Activated effector memory CD4-positive, alpha-beta T cell treated with Interleukin-2 at 50 U/mL for 16 hours (primary cell): ENCODE results near the gene ZNRF4.
"Not testable (repeated sequence)": the region's sequence is repeated elsewhere in the genome, so short reads cannot be mapped to it uniquely, and the experiment has no call there.

ENCODE experiments used
- DNase-seq: peaks from one replicate; pipeline ENCODE4 v3.0.0-alpha.2; 2020

Gene ZNRF4

GRCh38 chr19:5477451-5478215, 22.4 kb downstream of the ZNRF4 start:
- no peak for DNase-seq

- DNase-seq: no peak
Observed at GRCh38 chr19:5478241-5478924, 23.2 kb downstream of the ZNRF4 start.

GRCh38 chr19:5478925-5479588, 23.8 kb downstream of the ZNRF4 start:
- no peak for DNase-seq

- DNase-seq: no peak
Observed at GRCh38 chr19:5479958-5480357, 24.7 kb downstream of the ZNRF4 start.

GRCh38 chr19:5480427-5480836, 25.2 kb downstream of the ZNRF4 start:
- no peak for DNase-seq

DNA sequence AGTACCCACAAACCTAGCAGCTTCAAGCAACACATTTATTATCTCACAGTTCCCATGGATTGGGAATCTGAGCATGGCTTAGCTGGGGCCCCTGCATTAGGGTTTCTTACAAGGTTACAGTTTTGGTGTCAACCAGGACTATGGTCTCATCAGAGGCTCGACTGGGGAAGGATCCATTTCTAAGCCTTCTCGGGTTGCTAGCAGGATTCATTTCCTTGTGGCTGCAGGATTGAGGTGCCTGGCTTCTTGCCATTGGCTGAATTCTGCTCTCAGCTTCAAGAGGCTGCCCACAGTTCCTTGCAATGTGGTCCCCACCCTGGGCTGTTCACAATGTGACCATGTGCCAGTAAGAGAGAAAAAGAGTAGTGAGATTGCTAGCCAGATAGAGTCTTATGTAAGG, 26.7 kb downstream of the ZNRF4 start:
- no peak for DNase-seq

GRCh38 chr19:5484398-5485285, 29.4 kb downstream of the ZNRF4 start:
- DNase-seq: no peak

GRCh38 chr19:5485286-5485636, 30.0 kb downstream of the ZNRF4 start:
- no peak for DNase-seq

- DNase-seq: not testable (repeated sequence)
Observed at GRCh38 chr19:5485658-5486057, 30.4 kb downstream of the ZNRF4 start.

DNA sequence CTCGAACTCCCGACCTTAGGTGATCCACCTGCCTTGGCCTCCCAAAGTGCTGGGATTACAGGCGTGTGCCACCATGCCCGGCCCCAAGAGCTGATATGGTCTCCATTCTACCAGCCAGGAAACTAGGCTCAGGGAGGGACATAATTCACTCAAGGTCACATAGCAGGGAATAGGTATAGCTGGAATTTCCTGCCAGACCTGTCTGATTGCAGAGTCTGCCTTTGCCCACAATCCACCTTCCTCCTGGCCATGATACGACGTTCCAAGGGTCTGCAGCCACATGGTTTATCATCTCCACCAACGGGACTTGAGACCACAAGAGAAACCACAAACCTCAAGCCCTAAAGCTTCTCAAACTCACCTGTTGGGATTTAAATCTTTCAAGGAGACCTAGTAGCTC, 32.0 kb downstream of the ZNRF4 start:
- no peak for DNase-seq

GRCh38 chr19:5489551-5489950, 34.3 kb downstream of the ZNRF4 start:
- DNase-seq: no peak

DNA sequence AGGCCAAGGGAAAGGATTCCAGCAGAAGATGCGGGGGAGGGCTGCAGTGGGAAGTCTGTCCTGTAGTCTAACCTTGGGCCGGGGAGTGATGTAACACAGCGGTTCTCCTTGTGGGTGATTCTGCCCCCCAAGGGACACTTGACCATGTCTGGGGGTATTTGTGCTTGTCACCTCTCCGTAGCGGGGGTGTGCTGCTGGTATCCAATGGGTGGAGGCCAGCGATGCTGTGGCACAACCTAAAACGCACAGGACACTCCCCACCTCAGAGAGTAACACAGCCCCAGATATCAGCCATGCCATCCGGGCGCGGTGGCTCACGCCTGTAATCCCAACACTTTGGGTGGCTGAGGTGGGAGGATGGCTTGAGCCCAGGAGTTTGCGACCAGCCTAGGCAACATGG, 36.3 kb downstream of the ZNRF4 start:
- DNase-seq: no peak

- DNase-seq: no peak
Observed at GRCh38 chr19:5492281-5492634, 37.0 kb downstream of the ZNRF4 start.

GRCh38 chr19:5492635-5493409, 37.6 kb downstream of the ZNRF4 start:
- DNase-seq: no peak

- no peak for DNase-seq
Observed at GRCh38 chr19:5494773-5495172, 39.6 kb downstream of the ZNRF4 start.

DNA sequence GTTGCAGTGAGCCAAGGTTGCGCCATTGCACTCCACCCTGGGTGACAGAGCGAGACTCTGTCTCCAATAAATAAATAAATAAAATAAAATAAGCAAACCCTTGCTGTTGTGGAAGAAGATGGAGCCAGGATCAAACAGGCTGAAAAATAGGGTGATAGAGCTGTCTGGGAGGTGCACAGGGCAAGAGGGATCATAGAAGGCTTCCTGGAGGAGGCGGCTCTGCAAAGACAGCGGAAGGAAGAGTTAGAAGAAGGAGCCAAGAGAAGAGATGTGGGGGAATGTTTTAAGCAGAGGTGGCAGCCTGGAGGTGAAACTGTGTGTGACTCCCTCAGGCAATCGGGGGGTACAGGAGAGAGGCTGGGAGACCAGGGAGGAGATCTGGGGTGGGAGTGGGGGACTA, 40.6 kb downstream of the ZNRF4 start:
- no peak for DNase-seq

- no peak for DNase-seq
Observed at GRCh38 chr19:5497297-5497696, 42.1 kb downstream of the ZNRF4 start.

GRCh38 chr19:5498830-5499550, 43.8 kb downstream of the ZNRF4 start:
- DNase-seq: no peak

DNA sequence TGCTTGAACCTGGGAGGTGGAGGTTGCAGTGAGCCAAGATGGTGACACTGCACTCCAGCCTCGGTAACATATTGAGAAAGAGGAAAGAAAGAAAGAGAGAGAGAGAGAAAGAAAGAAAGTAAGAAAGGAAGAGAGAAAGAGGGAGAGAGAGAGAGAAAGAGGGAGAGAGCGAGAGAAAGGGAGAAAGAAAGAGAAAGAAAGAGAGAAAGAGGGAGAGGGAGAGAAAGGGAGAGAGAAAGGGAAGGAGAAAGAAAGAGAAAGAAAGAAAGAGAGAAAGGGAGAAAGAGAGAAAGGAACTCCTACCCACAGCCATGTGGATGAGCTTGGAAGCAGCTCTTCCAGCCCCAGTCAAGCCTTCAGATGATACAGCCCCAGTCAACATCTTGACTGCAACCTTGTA, 46.7 kb downstream of the ZNRF4 start:
- DNase-seq: no peak

DNA sequence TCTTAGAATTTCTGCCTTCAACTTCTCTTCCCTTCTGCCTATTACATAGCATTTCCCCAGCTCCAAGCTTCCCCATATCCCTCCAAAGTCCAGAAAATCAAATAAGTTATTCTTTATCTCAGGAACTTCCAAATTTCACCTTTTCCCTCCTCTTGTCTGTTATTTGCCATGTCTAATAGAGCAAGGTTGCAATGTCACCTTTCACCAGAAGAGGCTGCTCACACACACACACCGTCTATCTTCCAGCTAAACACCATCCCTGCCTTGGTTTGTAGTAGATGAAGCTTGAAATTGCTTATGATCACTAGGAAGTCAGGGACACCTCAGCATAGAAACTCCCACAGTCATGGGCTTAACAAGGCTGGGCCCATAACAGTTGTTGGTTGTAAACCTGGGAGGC, 48.4 kb downstream of the ZNRF4 start:
- no peak for DNase-seq

DNA sequence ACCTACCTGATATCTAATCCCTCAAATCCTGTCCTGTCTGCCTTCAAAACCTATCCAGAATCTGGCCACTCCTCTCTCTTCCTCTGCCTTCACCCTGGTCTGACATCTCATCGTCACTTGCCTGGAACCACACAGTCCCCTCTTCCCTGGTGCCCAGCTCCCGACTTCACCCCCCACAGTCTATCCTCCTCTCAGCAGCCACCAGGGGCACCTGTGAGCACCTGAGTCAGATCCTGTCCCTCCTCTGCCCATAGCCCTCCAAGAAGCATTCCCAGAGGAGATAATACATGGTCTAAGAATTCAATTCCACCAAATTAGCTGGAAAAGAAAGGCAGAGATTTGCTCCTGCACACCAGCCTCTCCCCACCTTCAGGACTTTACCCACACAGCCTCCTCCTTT, 48.9 kb downstream of the ZNRF4 start:
- no peak for DNase-seq
